B cell (primary cell): ENCODE data around the gene NXNL1.

ENCODE experiments used
- CTCF ChIP-seq: fragments of 200-600 bp; IDR thresholded peaks from one replicate; pipeline ENCODE4 v1.8.0; 2022; ENCODE audit warnings: antibody characterized with exemption, mild to moderate bottlenecking
- EZH2 ChIP-seq: IDR thresholded peaks from 2 replicates; pipeline ENCODE4 v1.6.1; 2012; ENCODE audit warnings: borderline replicate concordance, low read depth, mild to moderate bottlenecking, moderate library complexity, low read length; ENCODE audit not compliant: insufficient read depth, poor library complexity, severe bottlenecking

DNA sequence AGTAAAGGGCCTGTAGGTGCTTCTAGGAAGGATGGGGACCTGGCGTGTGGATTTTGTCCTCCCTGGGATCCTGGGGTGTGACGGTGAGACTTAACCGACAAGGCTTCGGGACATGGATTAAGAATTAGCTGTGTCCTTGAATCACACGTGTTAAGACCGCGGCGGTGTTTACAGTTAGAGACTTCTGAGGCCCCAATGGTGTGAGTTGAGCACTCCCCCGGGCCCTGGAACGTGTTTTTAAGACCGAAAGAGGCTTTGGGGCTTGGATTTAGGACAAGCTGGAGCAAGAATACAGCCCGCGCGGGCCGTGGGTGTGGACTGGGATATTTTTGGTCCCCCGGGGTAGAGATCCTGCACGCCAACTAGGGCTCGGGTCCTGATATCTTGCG, 8.4 kb upstream of the NXNL1 start:
- TF ChIP-seq CTCF (no peak), EZH2 (no peak)
